ENCODE data around the gene MED22. TPM values are rescaled to one million over a fixed set of nuclear protein-coding genes. Genes with fewer than 3 reads are reported as not detected.
A peak's percentile ranks its signal among the peaks of the same experiment; 100 is the strongest.

MED22 gene
- total RNA-seq, 1 donor from 2014 or later, result 31.7 TPM

DNA sequence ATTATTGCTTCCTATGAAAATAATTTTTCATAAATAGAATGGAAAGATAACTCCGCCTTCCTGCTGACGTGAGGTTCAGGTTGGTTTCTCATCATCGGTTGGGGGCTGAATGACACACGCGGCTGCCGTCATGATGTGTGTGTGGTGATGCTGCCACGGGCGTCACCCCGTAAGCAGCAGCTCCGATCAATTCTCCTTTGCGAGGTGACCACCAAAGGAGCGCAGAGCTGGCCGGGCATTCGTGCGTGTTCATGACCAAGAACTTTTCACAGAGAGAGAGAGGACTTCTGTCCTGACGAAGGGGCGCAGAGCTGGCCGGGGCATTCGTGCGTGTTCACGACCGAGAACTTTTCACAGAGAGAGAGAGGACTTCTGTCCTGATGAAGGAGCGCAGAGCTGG, 42.2 kb downstream of the MED22 start:
- Histone ChIP-seq H3K27ac (no peak overlapping the region), H3K36me3 (no peaks in the 10 kb centered on the region), H3K9ac (no peak overlapping the region), H3K4me1 (no peaks in the 10 kb centered on the region), H3K4me3 (no peak overlapping the region), H3K4me2 (no peak overlapping the region), H2AFZ (replicated peaks) (no peak overlapping the region), H4K20me1 (ENCODE audit: low read depth) (no peaks in the 10 kb centered on the region), H3K79me2 (ENCODE audit: low read depth) (no peaks in the 10 kb centered on the region), H3K9me3 (ENCODE audit: low read depth) (no peaks in the 10 kb centered on the region), H3K27me3 (peaks cover 12% of the 10 kb centered on the region), H3F3A (ENCODE audit: low read depth) (no peaks in the 10 kb centered on the region)
- no peak for TF ChIP-seq EZH2phosphoT487 (IDR thresholded peaks at IDR 0.05)
- no peak for TF ChIP-seq EZH2 (IDR thresholded peaks at IDR 0.05)
- TF ChIP-seq, protein P1, sequence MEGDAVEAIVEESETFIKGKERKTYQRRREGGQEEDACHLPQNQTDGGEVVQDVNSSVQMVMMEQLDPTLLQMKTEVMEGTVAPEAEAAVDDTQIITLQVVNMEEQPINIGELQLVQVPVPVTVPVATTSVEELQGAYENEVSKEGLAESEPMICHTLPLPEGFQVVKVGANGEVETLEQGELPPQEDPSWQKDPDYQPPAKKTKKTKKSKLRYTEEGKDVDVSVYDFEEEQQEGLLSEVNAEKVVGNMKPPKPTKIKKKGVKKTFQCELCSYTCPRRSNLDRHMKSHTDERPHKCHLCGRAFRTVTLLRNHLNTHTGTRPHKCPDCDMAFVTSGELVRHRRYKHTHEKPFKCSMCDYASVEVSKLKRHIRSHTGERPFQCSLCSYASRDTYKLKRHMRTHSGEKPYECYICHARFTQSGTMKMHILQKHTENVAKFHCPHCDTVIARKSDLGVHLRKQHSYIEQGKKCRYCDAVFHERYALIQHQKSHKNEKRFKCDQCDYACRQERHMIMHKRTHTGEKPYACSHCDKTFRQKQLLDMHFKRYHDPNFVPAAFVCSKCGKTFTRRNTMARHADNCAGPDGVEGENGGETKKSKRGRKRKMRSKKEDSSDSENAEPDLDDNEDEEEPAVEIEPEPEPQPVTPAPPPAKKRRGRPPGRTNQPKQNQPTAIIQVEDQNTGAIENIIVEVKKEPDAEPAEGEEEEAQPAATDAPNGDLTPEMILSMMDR (IDR thresholded peaks at IDR 0.05), result no peak
- Mint-ChIP-seq H3K4me1 (no peaks in the 10 kb centered on the region), H3K27me3 (ENCODE audit: insufficient read depth, low read depth) (peaks cover 15% of the 10 kb centered on the region), H3K36me3 (no peaks in the 10 kb centered on the region), H3K4me3 (no peak overlapping the region), H3K27ac (peak overlapping the region; percentile 66), H3K9me3 (peaks cover 9% of the 10 kb centered on the region)
- no peak for DNase-seq (ENCODE audit: low spot score)

DNA sequence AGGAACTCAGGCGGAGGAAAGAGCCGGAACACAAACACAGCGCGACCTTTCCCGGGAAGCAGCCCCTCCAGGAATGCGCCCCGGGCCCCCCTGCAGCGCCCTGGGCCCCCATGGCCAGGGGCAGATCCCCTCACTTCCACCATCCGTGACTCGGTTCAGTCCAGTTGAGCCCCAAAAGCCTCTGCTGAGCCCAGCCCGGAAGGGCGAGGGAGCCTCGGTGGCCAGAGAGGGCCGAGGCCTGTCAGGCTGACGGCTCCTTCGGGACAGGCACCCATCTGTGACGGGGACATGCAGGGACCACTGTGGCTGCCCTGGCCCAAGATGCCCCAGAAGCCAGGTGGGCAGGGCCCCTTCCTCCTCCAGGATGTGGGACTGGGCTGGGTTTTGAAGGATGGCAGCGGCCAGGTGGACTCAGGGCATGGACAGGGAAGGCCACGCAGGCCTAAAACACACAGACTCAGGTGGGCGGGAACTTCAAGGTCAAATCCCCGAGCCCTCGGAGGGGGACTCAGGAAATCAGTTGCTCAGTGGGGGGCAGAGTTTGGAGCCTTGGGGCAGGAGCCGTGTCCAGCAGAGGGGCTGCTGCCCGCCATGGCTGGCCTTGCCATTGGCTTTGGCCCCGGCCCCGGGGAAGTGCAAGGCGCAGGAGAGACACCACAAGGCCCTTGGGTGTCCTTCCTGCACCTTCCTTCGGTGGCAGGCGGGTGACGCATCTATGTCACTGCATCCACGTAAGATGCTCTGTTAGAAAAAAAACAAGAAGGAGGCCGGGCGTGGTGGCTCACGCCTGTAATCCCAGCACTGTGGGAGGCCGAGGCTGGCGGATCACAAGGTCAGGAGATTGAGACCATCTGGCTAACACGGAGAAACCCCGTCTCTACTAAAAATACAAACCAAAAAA, 43.2 kb downstream of the MED22 start:
- no peak overlapping the region for H3K4me3 ChIP-seq
- no peaks in the 10 kb centered on the region for H3K79me2 ChIP-seq (ENCODE audit: low read depth)
- Mint-ChIP-seq H3K36me3 (no peaks in the 10 kb centered on the region), H3K27me3 (ENCODE audit: insufficient read depth, low read depth) (peaks cover 14% of the 10 kb centered on the region), H3K9me3 (peaks cover 6% of the 10 kb centered on the region), H3K27ac (no peak overlapping the region), H3K4me1 (no peaks in the 10 kb centered on the region), H3K4me3 (no peak overlapping the region)
- no peak for DNase-seq (ENCODE audit: low spot score)
- H3K27me3 ChIP-seq, result peaks cover 12% of the 10 kb centered on the region
- no peaks in the 10 kb centered on the region for H3K36me3 ChIP-seq
- H3K4me2 ChIP-seq, result no peak overlapping the region
- no peak overlapping the region for H2AFZ ChIP-seq (replicated peaks)
- no peaks in the 10 kb centered on the region for H3F3A ChIP-seq (ENCODE audit: low read depth)
- no peak overlapping the region for H3K27ac ChIP-seq
- H3K9ac ChIP-seq, result no peak overlapping the region
- H4K20me1 ChIP-seq (ENCODE audit: low read depth), result no peaks in the 10 kb centered on the region
- H3K9me3 ChIP-seq (ENCODE audit: low read depth), result no peaks in the 10 kb centered on the region
- no peaks in the 10 kb centered on the region for H3K4me1 ChIP-seq
- TF ChIP-seq, protein P1 (IDR thresholded peaks at IDR 0.05), result no peak
- TF ChIP-seq EZH2phosphoT487 (IDR thresholded peaks at IDR 0.05) (no peak), EZH2 (IDR thresholded peaks at IDR 0.05) (no peak)

DNA sequence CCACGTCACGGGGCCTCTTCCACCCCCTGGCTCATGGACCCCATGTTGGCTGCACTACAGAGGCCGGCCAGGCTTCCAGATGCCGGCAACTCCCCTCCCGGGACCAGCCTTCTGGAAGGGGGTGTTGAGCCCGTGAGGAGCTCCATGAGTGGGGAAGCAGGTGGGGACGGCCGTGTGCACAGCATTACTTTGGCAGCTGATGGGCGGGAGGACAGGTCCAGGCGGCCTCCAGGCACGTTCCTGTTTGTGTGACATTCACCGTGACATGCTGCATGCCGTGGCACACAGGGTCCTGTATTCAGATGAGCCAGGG, 43.8 kb downstream of the MED22 start:
- H3K27ac Mint-ChIP-seq, result no peak overlapping the region
- Histone ChIP-seq H3K4me1 (no peaks in the 10 kb centered on the region), H3K36me3 (no peaks in the 10 kb centered on the region), H3K79me2 (ENCODE audit: low read depth) (no peaks in the 10 kb centered on the region), H4K20me1 (ENCODE audit: low read depth) (no peaks in the 10 kb centered on the region), H3F3A (ENCODE audit: low read depth) (no peaks in the 10 kb centered on the region), H3K4me3 (no peak overlapping the region), H3K9ac (no peak overlapping the region), H3K27ac (no peak overlapping the region), H2AFZ (replicated peaks) (no peak overlapping the region), H3K4me2 (no peak overlapping the region), H3K27me3 (peaks cover 16% of the 10 kb centered on the region), H3K9me3 (ENCODE audit: low read depth) (no peaks in the 10 kb centered on the region)
- TF ChIP-seq, protein P1 (IDR thresholded peaks at IDR 0.05), result no peak
- TF ChIP-seq EZH2 (IDR thresholded peaks at IDR 0.05) (no peak), EZH2phosphoT487 (IDR thresholded peaks at IDR 0.05) (no peak)
- peaks cover 11% of the 10 kb centered on the region for H3K27me3 Mint-ChIP-seq (ENCODE audit: insufficient read depth, low read depth)
- DNase-seq (ENCODE audit: low spot score), result no peak
- H3K36me3 Mint-ChIP-seq, result no peaks in the 10 kb centered on the region
- no peak overlapping the region for H3K4me3 Mint-ChIP-seq
- H3K4me1 Mint-ChIP-seq, result no peaks in the 10 kb centered on the region
- H3K9me3 Mint-ChIP-seq, result peaks cover under 1% of the 10 kb centered on the region

Measured in neural progenitor cell (in vitro differentiated cells).